Measurements from ENCODE around the gene B2M. TPM values are rescaled to one million over a fixed set of nuclear protein-coding genes. Genes with fewer than 3 reads are reported as not detected.
"Not testable (repeated sequence)": the region's sequence is repeated elsewhere in the genome, so short reads cannot be mapped to it uniquely, and the experiment has no call there.

Gene B2M
- total RNA-seq, 1 donor from 2014 or later, result 595 TPM

DNA sequence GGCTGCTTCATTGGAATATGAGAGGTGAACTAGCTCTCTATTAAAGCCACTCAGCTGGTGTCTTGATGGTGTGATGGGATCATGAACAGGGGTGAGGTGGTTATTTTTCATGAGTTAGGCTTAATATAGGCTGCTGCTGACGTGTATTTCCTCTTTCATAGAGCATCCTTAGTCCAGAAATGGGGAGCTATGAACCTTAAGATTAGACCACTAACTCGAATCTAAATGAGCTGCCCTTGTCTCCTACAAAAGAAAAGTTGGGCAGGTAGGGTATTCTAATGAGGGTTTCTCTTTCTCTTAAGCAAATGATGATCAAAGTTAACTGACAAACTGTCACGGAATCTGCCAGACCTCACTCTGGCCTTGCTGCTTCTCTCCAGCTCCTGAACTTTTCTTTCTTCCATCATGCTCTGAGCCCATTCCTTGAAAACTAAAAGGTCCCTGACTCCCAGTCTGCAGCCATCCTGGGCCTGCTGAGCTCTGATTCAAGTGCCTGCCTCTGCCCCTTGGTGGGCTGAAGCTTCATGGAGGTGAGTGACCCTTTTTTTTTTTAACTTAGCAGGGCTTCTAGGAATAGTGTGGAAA is 25.0 kb downstream of the B2M start, which contains the start of gene TRIM69:
TRIM69 (plus strand) TSS at position 348 of the 585 bp plus-strand sequence; CDS start at position 525, 177 bp downstream.
- Mint-ChIP-seq H3K27me3 (ENCODE audit: low read depth) (no peaks in the 10 kb centered on the region), H3K27ac (ENCODE audit: unreplicated experiment) (no peak within 1 kb of the TSS), H3K9me3 (ENCODE audit: low read depth) (no peaks in the 10 kb centered on the region), H3K36me3 (ENCODE audit: low read depth) (no peaks in the 10 kb centered on the region), H3K4me1 (ENCODE audit: low read depth) (no peaks in the 10 kb centered on the region), H3K4me3 (ENCODE audit: unreplicated experiment) (no peak within 1 kb of the TSS)
- DNase-seq (ENCODE audit: low spot score), result no peak
- TF ChIP-seq CTCF (IDR thresholded peaks at IDR 0.05), result no peak

- no peaks in the 10 kb centered on the region for H3K36me3 Mint-ChIP-seq (ENCODE audit: low read depth)
- peak; percentile 88 for TF ChIP-seq CTCF (IDR thresholded peaks at IDR 0.05)
- no peak for DNase-seq (ENCODE audit: low spot score)
- no peak overlapping the region for H3K4me3 Mint-ChIP-seq (ENCODE audit: unreplicated experiment)
- H3K27ac Mint-ChIP-seq (ENCODE audit: unreplicated experiment), result no peak overlapping the region
- H3K9me3 Mint-ChIP-seq (ENCODE audit: low read depth), result no peaks in the 10 kb centered on the region
- no peaks in the 10 kb centered on the region for H3K4me1 Mint-ChIP-seq (ENCODE audit: low read depth)
- no peaks in the 10 kb centered on the region for H3K27me3 Mint-ChIP-seq (ENCODE audit: low read depth)
Observed at GRCh38 chr15:44738340-44738984, 27.1 kb downstream of the B2M start.

- DNase-seq (ENCODE audit: low spot score), result not testable (repeated sequence)
Observed at GRCh38 chr15:44739222-44739847, 28.0 kb downstream of the B2M start.

GRCh38 chr15:44743454-44743853 is 32.1 kb downstream of the B2M start:
- H3K36me3 Mint-ChIP-seq (ENCODE audit: low read depth); H3K4me3 Mint-ChIP-seq (ENCODE audit: unreplicated experiment); H3K4me1 Mint-ChIP-seq (ENCODE audit: low read depth); H3K27me3 Mint-ChIP-seq (ENCODE audit: low read depth); DNase-seq (ENCODE audit: low spot score); H3K27ac Mint-ChIP-seq (ENCODE audit: unreplicated experiment): not testable (repeated sequence)
- H3K9me3 Mint-ChIP-seq (ENCODE audit: low read depth), result peaks cover 16% of the 10 kb centered on the region

More at GRCh38 chr15:44739222-44739847, 28.0 kb downstream of the B2M start:
- H3K9me3 Mint-ChIP-seq (ENCODE audit: low read depth); H3K27ac Mint-ChIP-seq (ENCODE audit: unreplicated experiment); H3K4me1 Mint-ChIP-seq (ENCODE audit: low read depth); H3K27me3 Mint-ChIP-seq (ENCODE audit: low read depth); H3K36me3 Mint-ChIP-seq (ENCODE audit: low read depth); H3K4me3 Mint-ChIP-seq (ENCODE audit: unreplicated experiment): not testable (repeated sequence)

- no peak overlapping the region for H3K4me3 Mint-ChIP-seq (ENCODE audit: unreplicated experiment)
- H3K27me3 Mint-ChIP-seq (ENCODE audit: low read depth), result peaks cover 8% of the 10 kb centered on the region
- no peak for TF ChIP-seq CTCF (IDR thresholded peaks at IDR 0.05)
- H3K36me3 Mint-ChIP-seq (ENCODE audit: low read depth), result peaks cover 11% of the 10 kb centered on the region
- H3K4me1 Mint-ChIP-seq (ENCODE audit: low read depth), result no peaks in the 10 kb centered on the region
- H3K27ac Mint-ChIP-seq (ENCODE audit: unreplicated experiment), result no peak overlapping the region
- DNase-seq (ENCODE audit: low spot score), result no peak
- peaks cover 43% of the 10 kb centered on the region for H3K9me3 Mint-ChIP-seq (ENCODE audit: low read depth)
Observed at GRCh38 chr15:44753345-44753744, 42.0 kb downstream of the B2M start.

DNA sequence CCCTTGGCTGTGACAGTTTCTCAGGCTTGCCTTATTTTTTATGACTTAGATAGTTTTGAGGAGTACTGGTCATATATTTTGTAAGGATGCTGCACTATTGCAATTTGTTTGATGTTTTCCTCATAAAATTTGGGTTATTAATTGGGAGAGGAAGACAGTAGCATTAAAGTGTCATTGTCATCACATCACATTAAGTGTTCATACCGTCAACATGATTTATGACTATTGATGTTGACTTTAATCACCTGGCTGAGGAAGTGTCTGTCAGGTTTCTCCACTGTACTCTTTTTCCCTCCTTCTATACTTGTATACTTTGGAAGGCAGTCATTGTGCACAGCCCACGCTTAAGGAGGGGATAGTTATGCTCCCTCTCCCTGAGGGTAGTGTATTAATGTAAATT is 51.9 kb downstream of the B2M start:
- no peak overlapping the region for H3K4me3 Mint-ChIP-seq (ENCODE audit: unreplicated experiment)
- H3K9me3 Mint-ChIP-seq (ENCODE audit: low read depth), result no peaks in the 10 kb centered on the region
- no peak for TF ChIP-seq CTCF (IDR thresholded peaks at IDR 0.05)
- DNase-seq (ENCODE audit: low spot score), result no peak
- H3K27ac Mint-ChIP-seq (ENCODE audit: unreplicated experiment), result no peak overlapping the region
- H3K4me1 Mint-ChIP-seq (ENCODE audit: low read depth), result no peaks in the 10 kb centered on the region
- H3K27me3 Mint-ChIP-seq (ENCODE audit: low read depth), result peaks cover 19% of the 10 kb centered on the region
- no peaks in the 10 kb centered on the region for H3K36me3 Mint-ChIP-seq (ENCODE audit: low read depth)
